Stimulated activated naive CD8-positive, alpha-beta T cell treated with anti-CD3 and anti-CD28 coated beads, Interleukin-15, amount 100 ng/mL, for 72 hours (primary cell): ENCODE data around the gene PM20D1.
"Not testable (repeated sequence)": the region's sequence is repeated elsewhere in the genome, so short reads cannot be mapped to it uniquely, and the experiment has no call there.

Experiments used
- ATAC-seq: fragments of 150-1000 bp; cut with Tn5 transposase; 2 replicates; pipeline ENCODE4 v1.10.0; 2021; ENCODE audit warnings: mild to moderate bottlenecking, moderate library complexity
- DNase-seq, 2 donors: peaks; one replicate each; pipeline ENCODE4 v3.0.0; 2021 to 2022
- H3K27ac Mint-ChIP-seq, 2 donors: one replicate each; pipeline ENCODE4 v1.8.0; 2022; ENCODE audit warnings: mild to moderate bottlenecking in 2 of 2, mixed read lengths in 2 of 2, moderate library complexity in 2 of 2
- H3K27me3 Mint-ChIP-seq: one replicate; pipeline ENCODE4 v1.8.0; 2022; ENCODE audit warnings: mixed read lengths
- H3K4me1 Mint-ChIP-seq: one replicate; pipeline ENCODE4 v1.8.0; 2022; ENCODE audit warnings: mild to moderate bottlenecking, mixed read lengths
- H3K4me3 Mint-ChIP-seq, 2 donors: one replicate each; pipeline ENCODE4 v1.8.0; 2022; ENCODE audit warnings: mild to moderate bottlenecking in 2 of 2, mixed read lengths in 2 of 2, moderate library complexity in 1 of 2
- H3K9me3 Mint-ChIP-seq, 2 donors: one replicate each; pipeline ENCODE4 v1.8.0; 2022; ENCODE audit warnings: mixed read lengths in 2 of 2

Gene PM20D1

DNA sequence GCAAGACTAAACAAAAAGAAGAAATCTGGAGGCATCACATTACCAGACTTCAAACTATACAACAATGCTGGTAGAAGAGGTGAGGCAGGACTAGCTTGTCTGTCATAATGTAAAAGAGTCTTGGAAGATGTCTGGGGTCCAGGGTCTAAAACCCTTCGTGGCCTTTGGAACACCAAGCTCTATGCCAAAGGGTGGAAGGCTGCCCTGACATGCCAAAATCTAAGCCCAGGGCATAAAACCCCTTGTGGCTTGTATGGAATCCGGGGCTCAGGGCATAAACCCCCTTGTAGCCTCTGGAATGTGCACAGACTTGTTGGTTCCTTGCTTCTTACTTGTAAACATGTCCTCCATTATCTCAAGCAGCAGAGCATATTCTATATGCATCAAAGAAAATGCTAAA is 7.6 kb upstream of the PM20D1 start:
- not testable (repeated sequence) for H3K27ac Mint-ChIP-seq, H3K4me1 Mint-ChIP-seq, ATAC-seq, DNase-seq, H3K27me3 Mint-ChIP-seq, H3K4me3 Mint-ChIP-seq
- H3K9me3 Mint-ChIP-seq, result peaks cover 12 to 18% of the 10 kb centered on the region in 2 donors

GRCh38 chr1:205856433-205856832 is 6.5 kb upstream of the PM20D1 start:
- DNase-seq, result no peak
- Mint-ChIP-seq H3K27me3 (no peaks in the 10 kb centered on the region), H3K27ac (no peak overlapping the region), H3K4me3 (no peak overlapping the region), H3K9me3 (peaks cover 12 to 18% of the 10 kb centered on the region in 2 donors), H3K4me1 (peaks cover 5% of the 10 kb centered on the region)
- no peak for ATAC-seq

DNA sequence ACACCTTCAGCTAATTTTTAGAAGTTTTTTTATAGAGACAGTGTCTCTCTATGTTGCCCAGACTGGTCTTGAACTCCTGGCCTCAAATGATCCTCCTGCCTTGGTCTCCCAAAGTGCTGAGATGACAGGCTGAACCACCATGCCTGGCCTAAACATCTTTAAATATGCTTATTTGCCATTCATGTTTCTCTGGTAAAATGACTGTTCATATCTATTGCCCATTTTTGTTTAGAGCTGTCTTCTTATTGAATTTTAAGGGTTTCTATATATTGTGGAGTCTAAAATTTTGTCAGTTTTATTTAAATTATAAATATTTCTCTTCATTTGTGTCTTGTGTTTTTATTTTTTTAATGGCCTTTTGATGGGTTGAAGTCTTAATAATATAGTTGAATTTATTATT is 3.0 kb upstream of the PM20D1 start:
- DNase-seq (no peak), ATAC-seq (no peak)
- peaks cover 25% of the 10 kb centered on the region for H3K4me1 Mint-ChIP-seq
- H3K4me3 Mint-ChIP-seq, result no peak overlapping the region
- no peak overlapping the region for H3K27ac Mint-ChIP-seq
- no peaks in the 10 kb centered on the region for H3K27me3 Mint-ChIP-seq
- peaks cover 11 to 18% of the 10 kb centered on the region in 2 donors for H3K9me3 Mint-ChIP-seq

GRCh38 chr1:205851993-205852392 is 2.1 kb upstream of the PM20D1 start:
- no peaks in the 10 kb centered on the region for H3K27me3 Mint-ChIP-seq

DNA sequence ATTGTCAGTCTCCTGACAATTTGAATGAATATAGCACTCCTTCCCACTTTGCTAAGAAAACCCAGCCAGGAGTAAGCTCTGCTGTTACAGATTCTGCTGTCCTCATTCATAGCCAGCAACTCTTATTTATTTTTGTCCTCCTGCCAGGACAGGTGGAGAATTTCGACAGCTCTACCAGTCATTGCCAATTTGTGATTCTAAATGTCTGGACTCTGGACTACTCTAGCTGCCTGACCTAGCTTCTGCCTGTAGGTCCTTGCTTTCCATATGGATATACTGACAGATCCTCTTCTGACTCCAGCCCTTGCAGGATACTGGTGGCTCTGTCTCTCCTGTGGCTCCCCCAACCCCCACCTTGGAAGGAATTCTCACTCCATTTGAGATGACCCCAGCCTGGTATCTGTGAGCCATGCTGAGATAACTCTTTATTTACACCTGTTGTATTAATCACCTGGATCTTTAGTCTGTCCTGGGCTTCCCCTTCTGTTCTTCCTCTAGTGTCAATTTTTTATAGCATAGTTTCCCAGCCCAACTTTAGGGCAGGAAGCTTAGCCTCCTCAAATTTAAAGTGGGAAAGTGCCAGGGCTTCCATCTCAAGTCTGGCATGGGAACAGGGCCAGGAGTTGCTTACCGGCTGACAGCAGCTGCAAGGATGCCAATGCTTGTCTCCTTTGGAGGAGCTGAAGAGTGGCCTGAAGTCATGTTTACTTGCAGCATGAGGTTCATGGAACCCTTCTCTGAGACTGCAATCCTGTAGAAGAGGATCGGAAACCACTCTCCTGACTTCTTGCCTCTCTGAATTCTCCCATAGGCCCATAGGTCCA is 6.7 kb downstream of the PM20D1 start:
- Mint-ChIP-seq H3K27me3 (no peaks in the 10 kb centered on the region), H3K4me1 (peaks cover 7% of the 10 kb centered on the region), H3K4me3 (no peak overlapping the region), H3K27ac (no peak overlapping the region), H3K9me3 (no peaks in the 10 kb centered on the region)
- DNase-seq, result no peak
- ATAC-seq, result no peak

More at GRCh38 chr1:205851993-205852392, 2.1 kb upstream of the PM20D1 start:
- Mint-ChIP-seq H3K9me3 (peaks cover 8 to 17% of the 10 kb centered on the region in 2 donors), H3K4me3 (no peak overlapping the region), H3K27ac (no peak overlapping the region), H3K4me1 (peaks cover 29% of the 10 kb centered on the region)
- no peak for DNase-seq
- no peak for ATAC-seq

DNA sequence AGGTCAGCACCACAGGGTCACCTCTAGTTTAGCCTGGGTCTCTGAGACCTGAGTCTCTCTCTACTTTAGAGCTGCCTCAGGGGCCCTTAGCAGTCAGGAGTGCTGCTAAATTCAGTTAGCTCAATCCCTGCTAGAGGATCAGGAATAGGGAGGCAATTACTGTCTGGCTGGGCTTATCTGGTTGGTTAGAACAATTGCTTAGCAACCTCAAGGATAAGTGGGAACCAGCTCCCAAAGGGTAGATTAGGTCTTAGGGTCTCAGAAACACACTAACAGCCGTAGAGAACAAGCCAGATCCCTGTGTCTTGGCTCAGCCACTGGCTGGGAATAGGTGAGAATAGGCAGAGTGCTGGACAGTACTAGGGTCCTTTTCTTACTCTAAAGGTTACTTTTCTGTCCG is 7.7 kb downstream of the PM20D1 start:
- H3K27ac Mint-ChIP-seq, result no peak overlapping the region
- H3K9me3 Mint-ChIP-seq, result no peaks in the 10 kb centered on the region
- no peaks in the 10 kb centered on the region for H3K27me3 Mint-ChIP-seq
- no peak for DNase-seq
- no peaks in the 10 kb centered on the region for H3K4me1 Mint-ChIP-seq
- ATAC-seq, result no peak
- no peak overlapping the region for H3K4me3 Mint-ChIP-seq

GRCh38 chr1:205840146-205840923 is 9.6 kb downstream of the PM20D1 start:
- H3K27me3 Mint-ChIP-seq, result no peaks in the 10 kb centered on the region
- H3K4me3 Mint-ChIP-seq, result no peak overlapping the region
- H3K27ac Mint-ChIP-seq, result no peak overlapping the region
- H3K9me3 Mint-ChIP-seq, result no peaks in the 10 kb centered on the region
- DNase-seq (no peak), ATAC-seq (no peak)
- H3K4me1 Mint-ChIP-seq, result no peaks in the 10 kb centered on the region

GRCh38 chr1:205837382-205837970 is 12.5 kb downstream of the PM20D1 start:
- ATAC-seq (no peak), DNase-seq (no peak)
- H3K4me3 Mint-ChIP-seq, result no peak overlapping the region
- H3K4me1 Mint-ChIP-seq, result no peaks in the 10 kb centered on the region
- H3K27me3 Mint-ChIP-seq, result no peaks in the 10 kb centered on the region
- H3K9me3 Mint-ChIP-seq, result no peaks in the 10 kb centered on the region
- peak overlapping the region in 1 of 2 donors; percentile 57 for H3K27ac Mint-ChIP-seq

GRCh38 chr1:205834751-205835150 is 15.2 kb downstream of the PM20D1 start:
- no peaks in the 10 kb centered on the region for H3K4me1 Mint-ChIP-seq
- no peak overlapping the region for H3K4me3 Mint-ChIP-seq
- no peak for ATAC-seq
- H3K9me3 Mint-ChIP-seq, result no peaks in the 10 kb centered on the region
- no peaks in the 10 kb centered on the region for H3K27me3 Mint-ChIP-seq
- no peak for DNase-seq
- H3K27ac Mint-ChIP-seq, result no peak overlapping the region

GRCh38 chr1:205832326-205832751 is 17.6 kb downstream of the PM20D1 start:
- H3K9me3 Mint-ChIP-seq, result no peaks in the 10 kb centered on the region
- H3K27me3 Mint-ChIP-seq, result no peaks in the 10 kb centered on the region
- no peak for DNase-seq
- H3K27ac Mint-ChIP-seq, result no peak overlapping the region
- no peak for ATAC-seq
- no peaks in the 10 kb centered on the region for H3K4me1 Mint-ChIP-seq
- H3K4me3 Mint-ChIP-seq, result no peak overlapping the region

GRCh38 chr1:205827623-205828022 is 22.3 kb downstream of the PM20D1 start:
- ATAC-seq (no peak), DNase-seq (no peak)
- Mint-ChIP-seq H3K27me3 (no peaks in the 10 kb centered on the region), H3K27ac (no peak overlapping the region), H3K4me1 (peaks cover 30% of the 10 kb centered on the region), H3K9me3 (no peaks in the 10 kb centered on the region), H3K4me3 (no peak overlapping the region)

GRCh38 chr1:205826995-205827394 is 22.9 kb downstream of the PM20D1 start:
- ATAC-seq (no peak), DNase-seq (no peak)
- Mint-ChIP-seq H3K4me1 (peaks cover 30% of the 10 kb centered on the region), H3K4me3 (no peak overlapping the region), H3K27me3 (no peaks in the 10 kb centered on the region), H3K9me3 (no peaks in the 10 kb centered on the region), H3K27ac (no peak overlapping the region)

DNA sequence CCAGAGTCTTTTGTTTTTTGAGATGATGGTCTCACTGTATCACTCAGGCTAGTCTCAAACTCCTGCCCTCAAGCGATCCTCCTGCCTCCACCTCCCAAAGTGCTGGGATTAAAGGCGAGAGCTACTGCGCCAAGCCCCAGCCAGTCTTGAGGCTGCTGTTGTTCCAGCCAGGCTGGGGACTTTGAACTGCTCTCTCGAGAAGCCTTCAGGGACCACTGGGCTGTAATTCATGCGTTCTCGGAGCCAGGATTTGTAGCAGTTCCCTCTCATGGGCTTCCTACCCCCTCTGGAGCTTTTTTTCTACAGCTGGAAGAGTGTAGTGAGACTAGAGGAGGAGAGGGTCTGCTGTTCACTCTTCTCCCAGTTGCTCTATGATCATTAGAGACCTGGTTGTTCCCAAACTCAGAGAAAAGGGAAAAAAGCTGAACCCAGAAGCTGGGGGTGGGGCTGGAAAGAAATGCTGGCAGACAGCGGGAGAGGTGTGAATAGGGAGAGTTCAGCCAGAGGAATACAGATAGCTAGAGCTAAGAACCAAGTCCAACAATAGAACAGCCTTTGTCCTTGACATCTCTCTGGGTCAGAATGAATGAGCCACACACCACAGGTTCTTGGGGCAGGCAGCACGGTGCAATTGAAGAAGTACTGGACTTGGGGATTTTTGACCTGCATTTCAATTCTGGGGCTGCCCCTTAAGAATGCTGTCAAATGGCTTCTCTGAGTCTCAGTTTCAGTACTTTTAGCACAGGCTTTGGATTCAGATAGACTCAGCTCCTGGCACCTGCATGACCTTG is 23.7 kb downstream of the PM20D1 start:
- ATAC-seq (peak; percentile 88), DNase-seq (peak in 1 of 2 donors; percentile 20)
- peak overlapping the region in 1 of 2 donors; percentile 61 for H3K27ac Mint-ChIP-seq
- no peaks in the 10 kb centered on the region for H3K9me3 Mint-ChIP-seq
- H3K27me3 Mint-ChIP-seq, result no peaks in the 10 kb centered on the region
- H3K4me1 Mint-ChIP-seq, result peaks cover 30% of the 10 kb centered on the region
- H3K4me3 Mint-ChIP-seq, result no peak overlapping the region

DNA sequence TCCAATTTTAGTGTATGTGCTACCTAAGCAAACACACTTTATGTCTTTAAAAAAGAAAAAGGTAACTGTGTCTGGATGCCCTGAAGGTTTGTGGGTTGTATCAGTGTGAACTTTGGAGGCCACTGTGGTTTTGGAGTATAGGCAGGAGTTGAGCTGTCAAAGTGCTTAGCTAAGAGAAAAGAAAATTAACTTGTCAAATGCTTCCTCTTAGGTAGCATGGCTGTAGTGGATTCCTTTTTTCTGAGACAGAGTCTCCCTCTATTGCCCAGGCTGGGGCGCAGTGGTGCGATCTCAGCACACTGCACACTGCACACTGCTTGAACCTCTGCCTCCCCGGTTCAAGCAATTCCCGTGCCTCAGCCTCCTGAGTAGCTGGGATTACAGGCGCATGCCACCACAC is 25.8 kb downstream of the PM20D1 start:
- no peak overlapping the region for H3K4me3 Mint-ChIP-seq
- no peak overlapping the region for H3K27ac Mint-ChIP-seq
- ATAC-seq (peak; percentile 58), DNase-seq (no peak)
- peaks cover 30% of the 10 kb centered on the region for H3K4me1 Mint-ChIP-seq
- H3K9me3 Mint-ChIP-seq, result no peaks in the 10 kb centered on the region
- H3K27me3 Mint-ChIP-seq, result no peaks in the 10 kb centered on the region

GRCh38 chr1:205823260-205823659 is 26.7 kb downstream of the PM20D1 start:
- DNase-seq, ATAC-seq, H3K9me3 Mint-ChIP-seq, H3K27me3 Mint-ChIP-seq: not testable (repeated sequence)
- Mint-ChIP-seq H3K4me3 (peak overlapping the region in 1 of 2 donors; percentile 18), H3K27ac (peak overlapping the region in 1 of 2 donors; percentile 2), H3K4me1 (peaks cover 30% of the 10 kb centered on the region)
